ENCODE results near the gene LRRC32.

The LRRC32 gene

DNA sequence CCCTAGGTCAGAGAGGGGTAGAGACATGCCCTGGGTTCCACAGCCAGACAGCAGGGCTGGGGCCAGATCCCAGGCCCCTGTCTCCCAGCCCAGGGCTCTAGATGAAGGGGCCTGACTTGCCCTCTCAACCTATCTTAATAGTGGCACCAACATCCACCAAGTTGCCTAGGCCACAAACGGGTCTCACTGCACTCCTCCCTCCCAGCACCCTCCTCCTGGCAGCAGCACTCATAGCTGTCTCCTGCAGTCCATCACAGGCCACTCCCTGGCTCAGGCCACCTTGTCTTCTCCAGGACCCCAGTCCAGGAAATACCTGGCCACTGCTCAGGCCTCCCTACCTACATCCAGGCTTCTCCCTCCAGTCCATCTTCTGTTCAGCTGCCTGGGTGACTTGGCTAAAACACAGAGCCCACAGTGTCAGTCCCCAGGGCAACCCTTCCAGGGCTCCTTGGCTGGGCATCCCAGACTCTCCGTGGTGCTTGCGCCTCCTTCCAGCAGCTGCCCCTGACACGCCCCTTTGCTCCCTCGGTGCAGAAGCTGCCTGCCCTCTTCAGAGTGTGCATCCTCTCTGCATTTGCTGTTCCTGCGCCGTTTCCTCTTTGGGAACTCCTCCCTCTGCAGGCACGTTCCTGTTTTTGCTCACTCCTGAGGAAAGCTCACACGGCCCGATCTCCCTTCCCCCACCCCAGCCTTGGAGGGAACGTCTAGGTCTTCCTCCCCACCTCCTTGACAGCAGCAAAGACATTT is 40.5 kb downstream of the LRRC32 start:
- no peak for DNase-seq (ENCODE audit: extremely low read depth, low read depth)
- no peak; the same call in none of the 2 replicates for TF ChIP-seq CTCF (IDR thresholded peaks at IDR 0.05; ENCODE audit: low read depth, low read length)

- no peak for TF ChIP-seq CTCF (IDR thresholded peaks at IDR 0.05; ENCODE audit: low read depth, low read length)
- no peak for DNase-seq (ENCODE audit: extremely low read depth, low read depth)
Observed at GRCh38 chr11:76629116-76629852, 41.3 kb downstream of the LRRC32 start.

- no peak for DNase-seq (ENCODE audit: extremely low read depth, low read depth)
- TF ChIP-seq CTCF (IDR thresholded peaks at IDR 0.05; ENCODE audit: low read depth, low read length) = no peak
Observed at GRCh38 chr11:76628408-76628947, 42.1 kb downstream of the LRRC32 start.

DNA sequence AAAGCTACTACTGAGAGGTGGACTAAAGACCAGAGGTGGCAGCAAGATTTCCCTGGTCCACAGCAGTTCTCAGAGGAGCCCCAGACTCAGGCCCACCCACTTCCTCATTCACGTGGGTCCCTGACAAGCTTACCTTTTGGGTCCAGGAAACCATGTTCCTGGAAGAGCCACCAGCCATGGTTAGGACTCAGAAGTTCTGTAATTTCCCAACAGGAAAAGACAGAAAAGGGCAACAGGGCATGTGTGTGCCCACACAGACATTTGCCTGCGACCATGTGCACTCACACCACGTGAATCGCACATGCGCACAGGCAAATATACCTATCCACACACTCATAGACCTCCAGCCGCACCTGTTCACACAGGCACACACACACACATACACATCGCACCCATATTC is 42.9 kb downstream of the LRRC32 start:
- no peak for DNase-seq (ENCODE audit: extremely low read depth, low read depth)
- TF ChIP-seq CTCF (IDR thresholded peaks at IDR 0.05; ENCODE audit: low read depth, low read length) = no peak

DNA sequence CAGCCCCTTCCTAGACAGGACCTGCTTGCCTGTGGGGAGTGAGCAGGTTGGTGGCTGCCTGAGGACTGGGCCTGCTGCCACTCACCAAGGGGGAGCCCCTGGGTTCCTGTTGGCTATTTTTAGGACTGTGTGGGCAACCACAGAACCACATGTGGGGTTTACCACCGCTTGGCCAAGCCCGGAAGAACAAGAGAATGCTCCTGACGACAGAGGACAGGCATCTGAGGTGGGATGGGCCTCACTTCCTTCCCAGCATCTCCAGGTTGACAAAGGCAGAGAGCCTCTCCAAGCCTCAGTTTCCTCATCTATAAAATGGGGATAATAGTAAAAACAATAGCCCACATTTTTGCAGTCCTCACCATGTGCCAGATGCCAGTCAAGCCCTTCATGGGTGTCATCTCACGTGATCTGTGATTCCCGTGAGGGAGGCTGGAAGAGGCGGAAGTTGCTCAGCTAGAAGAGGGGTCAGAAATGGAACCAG is 43.6 kb downstream of the LRRC32 start:
- DNase-seq (ENCODE audit: extremely low read depth, low read depth) = no peak

GRCh38 chr11:76626266-76626665 is 44.3 kb downstream of the LRRC32 start:
- TF ChIP-seq CTCF (IDR thresholded peaks at IDR 0.05; ENCODE audit: low read depth, low read length) = no peak
- no peak for DNase-seq (ENCODE audit: extremely low read depth, low read depth)

More for the DNA sequence above, 43.6 kb downstream of the LRRC32 start:
- no peak for TF ChIP-seq CTCF (IDR thresholded peaks at IDR 0.05; ENCODE audit: low read depth, low read length)
